GM19023 (cell line): ENCODE data around the gene AGXT2.

ENCODE experiments used
- ATAC-seq: cut with Tn5 transposase; IDR thresholded peaks from one replicate; pipeline ENCODE4 v1.9.1; 2021; ENCODE audit warnings: mild to moderate bottlenecking, moderate library complexity; ENCODE audit not compliant: unreplicated experiment

AGXT2 gene

DNA sequence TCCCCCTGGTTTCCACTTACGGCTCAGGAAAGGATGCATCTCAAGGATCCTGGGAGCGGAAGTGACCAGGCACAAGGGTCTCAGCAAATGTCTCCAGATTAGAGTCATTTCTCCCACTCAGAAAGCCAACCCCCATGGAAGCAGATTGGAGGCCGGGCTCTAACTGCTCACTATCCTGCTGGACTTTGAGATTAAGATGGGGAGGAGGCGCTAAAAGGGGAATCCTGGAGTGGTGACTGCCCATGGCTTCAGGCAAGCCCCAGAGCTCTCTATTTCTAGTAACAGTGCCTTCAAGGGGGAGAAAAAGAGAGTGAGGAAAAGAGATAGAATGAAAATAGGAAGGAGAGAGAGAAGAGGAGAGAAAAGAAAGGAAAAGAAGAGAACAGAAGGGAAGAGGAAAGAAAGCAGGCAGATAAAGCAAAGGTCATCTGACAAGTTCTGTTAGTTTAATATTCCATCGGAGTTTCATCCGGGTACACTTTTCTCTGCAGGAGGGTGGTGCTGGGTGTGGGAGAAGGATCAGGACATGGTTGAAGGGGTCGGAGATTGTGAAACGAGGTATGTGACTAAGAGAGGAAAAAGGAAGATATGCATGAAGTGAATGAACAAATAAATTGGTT, at the start of gene AGXT2:
Gene AGXT2 (minus strand): TSS at position 165 of the 620 bp plus-strand sequence. CDS start 57 bp downstream, at position 108.
- ATAC-seq = no peak

DNA sequence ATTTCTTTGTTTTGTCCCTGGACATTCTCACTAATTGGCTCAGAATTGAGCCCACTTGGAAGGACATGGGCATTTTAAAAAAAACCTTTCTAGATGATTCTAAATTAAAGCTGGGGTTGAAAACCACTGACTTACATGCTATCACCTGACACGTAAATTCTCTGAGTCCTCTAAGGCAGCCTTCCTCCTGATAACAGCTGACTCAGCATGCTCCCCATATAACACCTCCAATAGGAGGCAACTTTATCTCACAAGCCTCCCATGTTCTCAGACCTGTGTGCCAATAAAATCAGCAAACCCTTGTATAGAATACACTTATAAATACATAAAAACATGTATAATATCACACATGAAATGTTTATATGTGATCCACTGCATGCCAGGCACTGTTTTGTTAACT, 49.2 kb upstream of the AGXT2 start:
- ATAC-seq = no peak

DNA sequence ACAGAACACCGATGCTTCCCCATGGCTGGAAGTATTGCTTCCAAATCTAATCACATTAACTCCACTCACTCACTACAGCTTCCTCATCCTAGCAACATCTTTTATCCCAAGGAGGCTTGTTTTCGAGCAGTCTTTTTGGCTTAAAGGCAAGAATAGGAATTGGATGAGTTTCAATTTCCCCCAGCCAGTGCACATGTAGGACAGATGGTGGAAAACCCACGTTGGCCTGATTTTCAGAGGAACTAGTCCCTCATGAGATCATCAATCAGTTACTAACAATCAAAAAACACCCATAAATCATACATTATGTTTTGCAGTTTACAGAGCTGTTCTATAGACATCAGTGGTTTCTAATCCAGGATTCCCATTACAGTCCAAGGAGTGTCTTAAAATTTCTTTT, 48.5 kb upstream of the AGXT2 start:
- ATAC-seq = no peak

DNA sequence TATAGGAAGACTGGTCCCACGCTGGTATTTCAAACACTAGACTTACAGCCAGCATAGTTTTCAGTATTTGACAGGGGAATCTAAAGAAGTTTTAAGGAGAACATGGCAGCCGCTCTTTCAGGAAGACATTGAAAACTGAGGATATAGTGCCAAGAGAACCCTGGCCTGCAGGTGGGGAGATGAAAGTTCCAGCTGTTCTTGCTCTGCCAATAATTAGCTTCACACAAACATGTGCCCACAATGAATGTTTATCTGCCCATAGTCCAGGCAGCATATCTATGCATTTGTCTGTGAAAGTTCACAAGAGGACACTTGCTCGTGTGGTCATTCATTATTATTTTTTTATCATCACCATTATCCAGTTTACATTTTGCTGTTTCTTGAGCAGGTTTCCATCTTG, 47.6 kb upstream of the AGXT2 start:
- ATAC-seq = no peak

GRCh38 chr5:35094948-35095347, 47.2 kb upstream of the AGXT2 start:
- ATAC-seq = no peak

GRCh38 chr5:35092703-35093102, 45.0 kb upstream of the AGXT2 start:
- no peak for ATAC-seq

DNA sequence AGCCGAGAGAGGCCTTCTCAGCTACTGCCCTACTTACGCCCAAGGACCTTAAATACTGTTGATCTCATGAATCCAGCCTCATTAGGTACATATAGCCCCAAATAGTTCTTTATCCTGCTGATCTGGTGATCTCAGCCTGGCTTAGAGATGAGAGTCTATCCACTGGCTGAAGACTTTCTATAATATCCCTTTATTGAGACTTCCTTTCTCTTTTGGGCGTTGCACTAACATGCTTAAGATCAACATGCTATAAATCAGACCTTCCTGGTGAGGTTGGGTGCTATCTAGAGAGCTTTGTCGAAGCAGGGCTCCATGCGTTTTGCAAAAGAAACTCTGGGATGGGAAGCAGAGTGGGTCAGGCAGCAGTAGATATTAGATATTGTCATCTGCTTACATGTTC, 44.0 kb upstream of the AGXT2 start:
- ATAC-seq = no peak

GRCh38 chr5:35089334-35090314, 41.9 kb upstream of the AGXT2 start:
- no peak for ATAC-seq

DNA sequence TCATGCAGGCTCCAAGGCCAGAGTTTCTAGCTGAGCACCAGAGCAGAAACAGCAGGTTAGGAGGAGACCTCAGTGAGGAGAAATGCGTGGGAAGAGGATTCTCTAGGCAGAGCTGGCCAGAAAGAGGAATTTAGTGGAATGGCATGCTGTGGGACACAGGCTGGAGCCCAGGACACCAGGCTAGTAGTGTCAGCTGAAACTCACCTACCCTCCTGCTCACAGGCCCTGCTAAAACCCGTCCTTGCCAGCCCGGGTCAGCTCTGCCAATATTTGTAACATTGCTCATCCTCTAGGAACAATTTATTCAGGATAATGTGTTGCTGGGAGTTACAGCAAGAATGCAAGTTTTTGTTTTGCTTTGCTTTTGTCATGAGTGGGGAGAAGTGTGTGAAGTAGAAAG, 40.2 kb upstream of the AGXT2 start:
- ATAC-seq = no peak

- no peak for ATAC-seq
Measured at GRCh38 chr5:35083150-35083549, 35.4 kb upstream of the AGXT2 start.

DNA sequence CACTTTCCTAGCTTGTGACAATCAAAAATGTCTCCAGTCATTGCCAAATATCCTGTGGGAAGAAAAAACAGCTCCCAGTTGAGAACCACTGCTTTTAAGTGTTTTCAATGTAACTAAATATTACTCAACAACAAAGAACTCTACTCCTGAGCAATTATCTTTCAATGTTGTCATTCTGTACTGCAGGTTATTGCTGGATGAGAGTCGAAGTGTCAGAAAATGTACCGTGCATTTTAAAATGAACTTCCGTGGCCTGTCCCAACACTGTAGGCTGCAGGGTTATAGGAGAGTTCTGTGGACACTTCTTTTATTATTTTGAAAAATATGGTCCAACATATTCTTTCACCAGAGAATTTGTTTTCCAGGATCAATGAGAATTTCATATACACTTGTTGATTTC, 34.8 kb upstream of the AGXT2 start:
- no peak for ATAC-seq

DNA sequence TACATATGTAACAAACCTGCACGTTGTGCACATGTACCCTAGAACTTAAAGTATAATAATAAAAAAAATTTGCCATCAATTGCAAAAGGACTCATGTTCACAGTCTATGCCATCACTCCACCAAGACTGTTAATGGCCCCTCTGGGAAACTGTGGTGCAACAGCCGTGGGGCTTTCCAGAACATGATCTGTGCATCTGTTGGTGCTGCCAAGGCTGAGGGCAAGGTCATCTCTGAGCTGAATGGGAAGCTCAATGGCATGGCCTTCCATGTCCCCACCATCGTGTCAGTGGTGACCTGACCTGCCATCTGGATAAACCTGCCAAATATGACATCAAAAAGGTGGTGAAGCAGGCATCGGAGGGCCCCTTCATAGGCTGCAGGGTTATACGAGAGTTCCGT, 33.4 kb upstream of the AGXT2 start:
- no peak for ATAC-seq

- no peak for ATAC-seq
Measured at GRCh38 chr5:35073160-35073559, 25.4 kb upstream of the AGXT2 start.

DNA sequence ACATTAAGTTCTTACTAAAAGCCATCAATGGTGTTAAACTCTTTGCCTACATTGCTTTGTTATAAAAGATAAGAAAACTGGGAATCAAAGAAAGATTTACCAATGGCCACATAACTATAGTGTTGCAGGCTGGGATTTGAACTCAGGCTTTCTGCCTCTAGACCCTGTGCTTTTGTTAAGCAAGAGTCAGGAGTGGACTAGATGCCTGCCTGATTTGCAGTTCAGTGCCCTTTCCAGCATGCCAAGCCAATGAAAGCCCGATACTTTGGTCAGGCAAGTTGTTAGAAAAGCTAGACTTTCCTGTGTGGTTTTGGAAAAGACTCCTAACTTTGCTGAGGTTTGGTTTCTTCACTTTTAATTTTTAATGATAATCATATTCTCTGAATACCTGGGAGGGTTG, 21.4 kb upstream of the AGXT2 start:
- no peak for ATAC-seq

GRCh38 chr5:35067985-35068384, 20.2 kb upstream of the AGXT2 start:
- no peak for ATAC-seq

- no peak for ATAC-seq
Measured at GRCh38 chr5:35066260-35066795, 18.6 kb upstream of the AGXT2 start.

- no peak for ATAC-seq
Measured at GRCh38 chr5:35063414-35063813, 15.7 kb upstream of the AGXT2 start.

DNA sequence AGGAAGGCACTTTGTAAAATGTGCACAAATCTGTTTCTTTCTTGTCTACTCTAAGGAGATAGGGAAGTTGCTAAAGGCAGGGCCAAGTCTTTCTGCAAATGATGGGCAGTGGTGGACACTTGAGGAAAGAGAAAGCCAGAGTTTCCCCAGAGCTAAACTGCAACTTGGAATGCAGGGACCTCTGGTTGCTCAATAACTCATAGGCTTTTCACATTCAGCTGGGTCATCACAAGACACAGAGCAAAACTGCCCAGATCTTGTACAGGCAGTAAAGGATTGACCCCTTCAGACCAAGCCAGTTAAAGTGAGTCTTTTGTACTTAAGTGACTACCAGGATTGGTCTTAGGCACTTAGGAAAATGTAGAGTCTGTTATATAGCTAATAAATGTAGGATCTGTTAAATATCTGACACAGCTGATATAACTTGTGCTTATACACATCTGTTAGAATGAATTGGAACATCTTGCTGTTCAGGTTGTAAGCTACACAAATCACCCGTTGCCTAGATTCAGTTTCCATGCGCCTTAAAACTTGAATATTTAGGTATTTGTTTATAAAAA, 13.5 kb upstream of the AGXT2 start:
- no peak for ATAC-seq

DNA sequence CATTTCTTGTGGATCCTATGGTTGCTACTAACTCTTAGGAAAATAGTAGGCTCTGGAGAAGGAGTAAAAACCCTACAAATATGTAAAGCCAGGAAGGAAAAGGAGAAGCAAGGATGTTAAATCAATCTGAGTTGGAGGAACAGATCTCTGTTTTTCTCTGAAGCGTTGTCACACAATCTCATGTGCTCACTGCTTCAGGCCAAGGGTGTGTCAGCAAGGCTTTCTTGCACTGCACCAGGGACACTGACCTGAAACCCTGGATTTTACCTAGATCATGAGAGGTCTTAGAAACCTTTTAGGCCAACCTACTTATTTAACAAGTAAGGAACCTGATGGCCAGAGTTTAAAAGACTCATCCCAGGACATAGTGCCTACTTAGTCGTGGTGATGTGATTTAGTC, 12.5 kb upstream of the AGXT2 start:
- no peak for ATAC-seq

DNA sequence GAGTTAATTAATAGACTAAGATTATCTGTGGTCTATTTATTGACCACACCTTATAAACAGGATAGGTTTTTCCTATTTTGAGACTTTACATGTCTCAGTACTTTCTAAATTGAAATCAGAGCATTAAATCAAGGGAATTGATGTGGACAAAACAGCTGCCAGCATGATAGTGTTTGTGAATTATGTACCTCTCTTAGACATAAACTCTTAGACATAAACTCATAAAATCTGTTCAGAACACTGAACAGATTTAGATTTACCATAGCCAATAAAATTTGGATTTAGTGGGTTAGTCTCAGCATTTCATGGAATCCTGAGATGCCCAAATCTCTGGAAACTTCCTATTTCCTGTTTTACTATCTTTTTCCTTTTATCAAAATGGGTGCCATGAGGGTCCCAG, 11.5 kb upstream of the AGXT2 start:
- no peak for ATAC-seq

DNA sequence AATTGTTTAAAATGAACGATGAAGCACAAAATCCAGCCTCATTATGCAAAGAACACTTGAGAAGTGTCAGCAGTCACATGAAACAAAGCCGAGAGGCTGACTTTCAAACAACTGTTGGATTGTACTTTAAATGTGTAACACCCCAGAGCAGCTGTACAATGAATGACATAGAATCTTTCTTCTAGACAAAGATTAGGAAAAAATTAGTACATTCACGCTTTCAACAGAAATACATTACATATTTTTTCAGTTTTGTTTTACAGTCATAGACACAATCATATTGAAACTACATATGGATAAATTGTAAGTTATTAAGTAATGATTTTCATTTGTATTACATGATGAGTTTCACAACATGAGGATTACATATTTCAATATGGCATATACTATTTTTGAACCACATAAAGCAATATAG, 10.6 kb upstream of the AGXT2 start:
- ATAC-seq = peak; percentile 78

DNA sequence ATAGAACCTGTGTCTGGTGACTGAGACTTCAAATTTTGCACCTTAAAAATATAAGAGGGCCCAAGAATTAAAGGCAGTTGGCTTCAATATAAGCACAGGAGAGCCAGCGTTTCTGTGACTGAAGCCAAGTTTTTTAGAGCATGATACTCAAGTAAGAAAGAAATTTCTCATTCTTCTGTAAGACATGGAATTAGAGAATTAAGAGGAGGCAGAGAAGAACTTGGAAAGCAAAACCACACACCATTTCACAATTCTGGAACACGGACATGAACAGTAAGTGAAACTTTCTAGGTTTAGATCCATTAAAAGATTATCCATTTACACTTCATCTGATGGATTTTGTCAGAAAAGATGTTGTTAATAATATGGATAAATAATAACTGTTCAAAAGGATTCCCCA, 8.9 kb upstream of the AGXT2 start:
- no peak for ATAC-seq
